GM12878 (cell line): ENCODE results near the gene ELFN2. TPM values are rescaled to one million over a fixed set of nuclear protein-coding genes. Genes with fewer than 3 reads are reported as not detected.

Source experiments
- ATAC-seq: fragments of 200-7000 bp; cut with Tn5 transposase; 3 replicates; pipeline ENCODE4 v1.9.1; 2020; ENCODE audit warnings: mild to moderate bottlenecking, moderate library complexity
- BruUV-seq: library from RNA; stranded (reverse); fragments of 400-500 nt; replicated peaks from 2 replicates; lab custom pipeline; 2021; lab: Mats Ljungman, UMichigan
- CTCF ChIA-PET: fragments of 300-600 bp; sonication (Branson Sonifier 250); formaldehyde crosslinking; extraction: SDS; loops from one replicate; lab custom pipeline; 2021; ENCODE audit warnings: inconsistent platforms; lab: Yijun Ruan, JAX
- POLR2A ChIA-PET: fragments of 350-600 bp; formaldehyde crosslinking; extraction: SDS; loops from one replicate; lab custom pipeline; 2021; ENCODE audit warnings: inconsistent platforms; lab: Charles Lee
- RAD21 ChIA-PET: fragments of 300-600 bp; sonication (Branson Sonifier 250); formaldehyde crosslinking; loops from one replicate; lab custom pipeline; 2023; ENCODE audit warnings: antibody characterized with exemption; ENCODE audit not compliant: unreplicated experiment; lab: Charles Lee
- SMC1A ChIA-PET: fragments of 300-600 bp; sonication (Branson Sonifier 250); formaldehyde crosslinking; loops from one replicate; lab custom pipeline; 2023; ENCODE audit not compliant: unreplicated experiment, uncharacterized antibody; lab: Charles Lee
- DNase-seq: peaks from one replicate; pipeline ENCODE4 v3.0.0-alpha.2; 2011; ENCODE audit warnings: low read depth, low spot score
- FAIRE-seq: peaks from 3 replicates; lab custom pipeline; 2011; peaks lifted over from hg19 to GRCh38; lab: Jason Lieb, UNC
- H2AFZ ChIP-seq: 2 replicates; pipeline ENCODE4 v1.6.0; 2011; ENCODE audit warnings: low read depth, low read length, control low read depth; ENCODE audit not compliant: control insufficient read depth
- H3K27ac ChIP-seq: 2 replicates; pipeline ENCODE4 v1.5.1; 2011; ENCODE audit warnings: control low read depth; ENCODE audit not compliant: control insufficient read depth, insufficient read depth
- H3K27me3 ChIP-seq, 2 experiments: replicated peaks in 1 of 2; 2 replicates each; pipeline versions ENCODE4 v1.6.0 to v1.6.1; 2011; ENCODE audit warnings: low read length in 1 of 2; ENCODE audit not compliant: control insufficient read depth in 2 of 2, insufficient read depth in 2 of 2
- H3K36me3 ChIP-seq, 2 experiments: 2 replicates each; pipeline ENCODE4 v1.5.1; 2011; ENCODE audit warnings: low read length in 1 of 2; ENCODE audit not compliant: control insufficient read depth in 2 of 2, insufficient read depth in 2 of 2
- H3K4me1 ChIP-seq: 2 replicates; pipeline ENCODE4 v1.6.1; 2011; ENCODE audit warnings: mild to moderate bottlenecking, low read length, moderate library complexity, mixed read lengths; ENCODE audit not compliant: control insufficient read depth, insufficient read depth
- H3K4me2 ChIP-seq: 2 replicates; pipeline ENCODE4 v1.6.0; 2011; ENCODE audit warnings: control low read depth; ENCODE audit not compliant: control insufficient read depth, insufficient read depth
- H3K4me3 ChIP-seq: fragments of 200-600 bp; sonication (generic); 2 replicates; pipeline ENCODE4 v1.5.1; 2016
- H3K79me2 ChIP-seq: 2 replicates; pipeline ENCODE4 v1.6.0; 2011; ENCODE audit warnings: low read length; ENCODE audit not compliant: control insufficient read depth, insufficient read depth
- H3K9ac ChIP-seq: 2 replicates; pipeline ENCODE4 v1.8.0; 2011; ENCODE audit warnings: low read length, control low read depth, mixed read lengths; ENCODE audit not compliant: control insufficient read depth, insufficient read depth
- H3K9me3 ChIP-seq: replicated peaks from 3 replicates; pipeline ENCODE4 v1.5.1; 2011; ENCODE audit warnings: mild to moderate bottlenecking, low read length; ENCODE audit not compliant: control insufficient read depth, insufficient read depth
- H4K20me1 ChIP-seq: 2 replicates; pipeline ENCODE4 v1.6.0; 2011; ENCODE audit not compliant: control insufficient read depth, insufficient read depth
- BCL11A ChIP-seq: IDR thresholded peaks from 2 replicates; pipeline ENCODE4 v1.6.1; 2011; ENCODE audit warnings: low read depth, low read length
- CUX1 ChIP-seq: IDR thresholded peaks from 2 replicates; pipeline ENCODE4 v1.6.1; 2012; ENCODE audit warnings: improper control_type of control experiment, low read depth, low read length; ENCODE audit not compliant: insufficient replicate concordance
- IRF3 ChIP-seq: fragments of 450-650 bp; IDR thresholded peaks from 2 replicates; pipeline ENCODE4 v1.6.1; 2014; ENCODE audit warnings: mild to moderate bottlenecking
- MTA3 ChIP-seq: IDR thresholded peaks from 2 replicates; pipeline ENCODE4 v1.6.1; 2012; ENCODE audit warnings: low read length, inconsistent platforms, borderline replicate concordance
- PRDM15 ChIP-seq: fragments of 450-650 bp; formaldehyde crosslinking; IDR thresholded peaks from 2 replicates; pipeline ENCODE4 v1.4.0; 2020; ENCODE audit warnings: mild to moderate bottlenecking, moderate library complexity
- RB1 ChIP-seq: fragments of 450-650 bp; formaldehyde crosslinking; IDR thresholded peaks from 2 replicates; pipeline ENCODE4 v1.6.1; 2017; ENCODE audit warnings: mild to moderate bottlenecking, borderline replicate concordance
- RFX5 ChIP-seq: IDR thresholded peaks from 2 replicates; pipeline ENCODE4 v1.6.1; 2011; ENCODE audit warnings: low read depth, low read length, improper control_type of control experiment
- whole genome bisulfite sequencing: methylation state at CpG from one replicate; pipeline ENCODE4 v1.1.6; 2016; ENCODE audit warnings: low lambda C conversion rate; ENCODE audit not compliant: insufficient replicate concordance, insufficient coverage; ENCODE audit errors: missing lambda C conversion rate; 5-methylcytosine and 5-hydroxymethylcytosine counted together
- in situ Hi-C: fragments of 300-500 bp; cut with MboI; formaldehyde crosslinking; loops from 9 replicates; pipeline ENCODE4 v1.14.3; 2018; ENCODE audit warnings: mixed read lengths
- intact Hi-C: fragments of 100-400 bp; cut with micrococcal nuclease; formaldehyde crosslinking; loops from one replicate; pipeline ENCODE4 v1.14.2; 2022; ENCODE audit not compliant: unreplicated experiment
- polyA plus RNA-seq, 11 experiments: library from polyadenylated mRNA; depleted of rRNA in 4 of 11; unstranded in 6 of 11; stranded (reverse) in 5 of 11; fragments of >200 nt; fragmentation: Nextera tagmentation in 4 of 11; fragmentation: Illumina TruSeq in 1 of 11; extraction: Ambion mirVana in 4 of 11; extraction: Trizol in 1 of 11; gene quantifications; 1 replicate in 1 of 11; 2 replicates in 10 of 11; pipeline versions ENCODE4 v1.2.1 to v1.2.3, GENCODE V29; 2011 to 2016; ENCODE audit warnings: inconsistent platforms in 2 of 11, missing spikeins in 2 of 11, low read depth in 1 of 11
- total RNA-seq, 4 experiments: library from RNA; depleted of rRNA in 3 of 4; stranded (reverse); fragments of >200 nt in 3 of 4; fragmentation: Illumina TruSeq in 1 of 4; extraction: Trizol in 1 of 4; gene quantifications; 2 replicates each; pipeline versions ENCODE4 v1.2.1 to v1.2.3, GENCODE V29; 2013 to 2021

Gene ELFN2
- total and polyA plus RNA-seq, 10 of the 15 experiments (the other 5 are each of a cell fraction or from before 2014, with no cell fraction given): 0.03 to 0.05 TPM; not detected in 8

- POLR2A ChIA-PET: no interaction called here
Observed at GRCh38 chr22:37362621-37363020, 64.7 kb downstream of the ELFN2 start.

More at GRCh38 chr22:37362621-37363020, 64.7 kb downstream of the ELFN2 start:
- Histone ChIP-seq H3K9me3 (no peaks in the 10 kb centered on the region), H3K4me1 (no peaks in the 10 kb centered on the region; the same call in 1 of the 2 replicates), H3K36me3 (no peaks in the 10 kb centered on the region), H3K9ac (no peak overlapping the region), H3K4me2 (no peak overlapping the region), H3K79me2 (no peaks in the 10 kb centered on the region), H3K27ac (no peak overlapping the region), H3K4me3 (no peak overlapping the region), H3K27me3 (no peaks in the 10 kb centered on the region), H2AFZ (no peak overlapping the region), H4K20me1 (no peaks in the 10 kb centered on the region)
- no TSS peak for BruUV-seq
- ChIA-PET CTCF (no interaction called here), RAD21 (no interaction called here), SMC1A (no interaction called here)
- DNase-seq (no peak), FAIRE-seq (no peak), ATAC-seq (no peak)
- intact Hi-C loops: no loop called here
- 42% methylated on average over 3 of the region's 3 CpGs for WGBS
- no peak for TF ChIP-seq MTA3
- TF ChIP-seq RB1: no peak
- no peak for TF ChIP-seq RFX5
- no peak for TF ChIP-seq IRF3
- no peak for TF ChIP-seq BCL11A
- no peak for TF ChIP-seq CUX1
- no peak for TF ChIP-seq PRDM15 (CRISPR knock-in tag)
- in situ Hi-C loops: no loop called here
